PC-9 (cell line): ENCODE measurements around the gene OR4C46.

ENCODE experiments used
- EZH2 ChIP-seq: fragments of 200-600 bp; sonication (generic); IDR thresholded peaks from 2 replicates; pipeline ENCODE4 v1.8.0; 2017; ENCODE audit warnings: antibody characterized with exemption, low read depth
- TF ChIP-seq, protein P1 (sequence below): fragments of 200-600 bp; sonication (generic); conservative IDR thresholded peaks from 2 replicates; pipeline ENCODE4 v1.6.1; 2017; ENCODE audit warnings: mixed run types, antibody characterized with exemption, mild to moderate bottlenecking, moderate library complexity

DNA sequence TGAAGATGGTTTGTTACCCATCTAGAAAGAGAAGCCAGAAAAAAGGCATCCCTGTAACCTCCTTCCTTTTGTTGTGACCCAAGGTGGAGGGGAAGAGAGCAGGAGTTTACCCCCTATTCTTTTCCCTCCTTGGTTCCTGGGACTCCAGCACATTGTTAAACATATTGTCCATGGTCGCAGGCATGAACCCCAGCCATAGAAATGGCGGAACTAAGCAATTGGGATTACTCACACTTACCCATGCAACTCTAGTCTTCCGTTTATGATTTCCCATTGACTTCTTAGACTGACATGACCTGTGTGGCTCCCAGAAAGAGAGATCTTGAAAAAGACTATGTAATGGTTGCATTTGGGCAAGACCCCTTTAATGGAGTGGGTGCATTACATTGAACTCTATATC lies 45.4 kb downstream of the OR4C46 start:
- TF ChIP-seq, protein P1, sequence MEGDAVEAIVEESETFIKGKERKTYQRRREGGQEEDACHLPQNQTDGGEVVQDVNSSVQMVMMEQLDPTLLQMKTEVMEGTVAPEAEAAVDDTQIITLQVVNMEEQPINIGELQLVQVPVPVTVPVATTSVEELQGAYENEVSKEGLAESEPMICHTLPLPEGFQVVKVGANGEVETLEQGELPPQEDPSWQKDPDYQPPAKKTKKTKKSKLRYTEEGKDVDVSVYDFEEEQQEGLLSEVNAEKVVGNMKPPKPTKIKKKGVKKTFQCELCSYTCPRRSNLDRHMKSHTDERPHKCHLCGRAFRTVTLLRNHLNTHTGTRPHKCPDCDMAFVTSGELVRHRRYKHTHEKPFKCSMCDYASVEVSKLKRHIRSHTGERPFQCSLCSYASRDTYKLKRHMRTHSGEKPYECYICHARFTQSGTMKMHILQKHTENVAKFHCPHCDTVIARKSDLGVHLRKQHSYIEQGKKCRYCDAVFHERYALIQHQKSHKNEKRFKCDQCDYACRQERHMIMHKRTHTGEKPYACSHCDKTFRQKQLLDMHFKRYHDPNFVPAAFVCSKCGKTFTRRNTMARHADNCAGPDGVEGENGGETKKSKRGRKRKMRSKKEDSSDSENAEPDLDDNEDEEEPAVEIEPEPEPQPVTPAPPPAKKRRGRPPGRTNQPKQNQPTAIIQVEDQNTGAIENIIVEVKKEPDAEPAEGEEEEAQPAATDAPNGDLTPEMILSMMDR = no peak
- no peak for TF ChIP-seq EZH2
